ENCODE measurements around the gene AFF3. TPM values are rescaled to one million over a fixed set of nuclear protein-coding genes. Genes with fewer than 3 reads are reported as not detected.

AFF3 gene
- total and polyA plus RNA-seq, 7 donors, result 0.46 to 25.0 (median 18.6) TPM

- TF ChIP-seq POLR2A (IDR thresholded peaks at IDR 0.05), result no peak
- no peak for TF ChIP-seq POLR2AphosphoS5 (IDR thresholded peaks at IDR 0.05)
- TF ChIP-seq, protein P1, sequence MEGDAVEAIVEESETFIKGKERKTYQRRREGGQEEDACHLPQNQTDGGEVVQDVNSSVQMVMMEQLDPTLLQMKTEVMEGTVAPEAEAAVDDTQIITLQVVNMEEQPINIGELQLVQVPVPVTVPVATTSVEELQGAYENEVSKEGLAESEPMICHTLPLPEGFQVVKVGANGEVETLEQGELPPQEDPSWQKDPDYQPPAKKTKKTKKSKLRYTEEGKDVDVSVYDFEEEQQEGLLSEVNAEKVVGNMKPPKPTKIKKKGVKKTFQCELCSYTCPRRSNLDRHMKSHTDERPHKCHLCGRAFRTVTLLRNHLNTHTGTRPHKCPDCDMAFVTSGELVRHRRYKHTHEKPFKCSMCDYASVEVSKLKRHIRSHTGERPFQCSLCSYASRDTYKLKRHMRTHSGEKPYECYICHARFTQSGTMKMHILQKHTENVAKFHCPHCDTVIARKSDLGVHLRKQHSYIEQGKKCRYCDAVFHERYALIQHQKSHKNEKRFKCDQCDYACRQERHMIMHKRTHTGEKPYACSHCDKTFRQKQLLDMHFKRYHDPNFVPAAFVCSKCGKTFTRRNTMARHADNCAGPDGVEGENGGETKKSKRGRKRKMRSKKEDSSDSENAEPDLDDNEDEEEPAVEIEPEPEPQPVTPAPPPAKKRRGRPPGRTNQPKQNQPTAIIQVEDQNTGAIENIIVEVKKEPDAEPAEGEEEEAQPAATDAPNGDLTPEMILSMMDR (IDR thresholded peaks at IDR 0.05), result no peak
- TF ChIP-seq EP300 (IDR thresholded peaks at IDR 0.05), result no peak
- WGBS, 2 donors, result 88 to 89% methylated on average over 3 of the region's 3 CpGs
- no peaks in the 10 kb centered on the region for H3K9me3 ChIP-seq
- no peak overlapping the region for H3K27ac ChIP-seq
- no peaks in the 10 kb centered on the region for H3K4me1 ChIP-seq
- H3K4me3 ChIP-seq, result no peak overlapping the region
- no peaks in the 10 kb centered on the region for H3K27me3 ChIP-seq
- intact Hi-C loops (cut with DNase I), result no loop called here
- no peaks in the 10 kb centered on the region for H3K36me3 ChIP-seq
- DNase-seq, result no peak
Observed at GRCh38 chr2:99689145-99689742, 453.1 kb downstream of the AFF3 start.

DNA sequence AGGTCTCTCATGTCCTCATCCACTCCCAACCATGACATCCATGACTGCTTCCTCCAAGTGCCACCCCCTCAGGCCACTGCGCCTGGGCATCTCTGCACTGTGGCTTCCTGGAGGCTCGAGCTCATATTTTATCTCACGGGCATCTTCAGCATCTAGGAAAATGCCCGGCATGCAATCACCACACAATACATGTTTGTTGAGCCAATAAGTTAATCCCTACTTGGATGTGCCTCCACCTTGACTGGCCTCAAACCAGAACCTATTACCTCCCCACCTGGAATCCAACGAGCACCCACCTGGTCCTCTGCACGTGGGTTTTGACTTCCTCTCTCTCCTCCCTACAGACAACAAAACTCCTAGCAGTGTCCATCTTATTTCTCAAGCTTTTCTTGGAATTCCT lies 453.7 kb downstream of the AFF3 start:
- TF ChIP-seq EP300 (IDR thresholded peaks at IDR 0.05), result no peak
- intact Hi-C loops (cut with DNase I), result no loop called here
- 86 to 89% methylated on average over 6 of the region's 6 CpGs for WGBS, 2 donors
- no peaks in the 10 kb centered on the region for H3K4me1 ChIP-seq
- H3K36me3 ChIP-seq, result no peaks in the 10 kb centered on the region
- no peaks in the 10 kb centered on the region for H3K9me3 ChIP-seq
- no peaks in the 10 kb centered on the region for H3K27me3 ChIP-seq
- DNase-seq, result no peak
- no peak overlapping the region for H3K27ac ChIP-seq
- H3K4me3 ChIP-seq, result no peak overlapping the region

- Histone ChIP-seq H3K4me1 (no peaks in the 10 kb centered on the region), H3K36me3 (no peaks in the 10 kb centered on the region), H3K27me3 (no peaks in the 10 kb centered on the region), H3K27ac (no peak overlapping the region), H3K9me3 (no peaks in the 10 kb centered on the region), H3K4me3 (no peak overlapping the region)
- no peak for DNase-seq
- TF ChIP-seq POLR2AphosphoS5 (IDR thresholded peaks at IDR 0.05) (no peak), EP300 (IDR thresholded peaks at IDR 0.05) (no peak), POLR2A (IDR thresholded peaks at IDR 0.05) (no peak)
- TF ChIP-seq, protein P1 (IDR thresholded peaks at IDR 0.05), result no peak
- intact Hi-C loops (cut with DNase I), result no loop called here
- WGBS, 2 donors, result 77 to 86% methylated on average over 6 of the region's 6 CpGs
Observed at GRCh38 chr2:99682275-99683060, 459.9 kb downstream of the AFF3 start.

- Histone ChIP-seq H3K4me1 (no peaks in the 10 kb centered on the region), H3K27me3 (no peaks in the 10 kb centered on the region), H3K27ac (no peak overlapping the region), H3K36me3 (no peaks in the 10 kb centered on the region), H3K9me3 (no peaks in the 10 kb centered on the region), H3K4me3 (no peak overlapping the region)
- no peak for DNase-seq
- intact Hi-C loops (cut with DNase I), result no loop called here
- 90 to 93% methylated on average over 1 of the region's 1 CpG for WGBS, 2 donors
- TF ChIP-seq POLR2AphosphoS5 (IDR thresholded peaks at IDR 0.05) (no peak), EP300 (IDR thresholded peaks at IDR 0.05) (no peak)
- TF ChIP-seq, protein P1 (IDR thresholded peaks at IDR 0.05), result no peak
Observed at GRCh38 chr2:99680946-99681345, 461.4 kb downstream of the AFF3 start.

DNA sequence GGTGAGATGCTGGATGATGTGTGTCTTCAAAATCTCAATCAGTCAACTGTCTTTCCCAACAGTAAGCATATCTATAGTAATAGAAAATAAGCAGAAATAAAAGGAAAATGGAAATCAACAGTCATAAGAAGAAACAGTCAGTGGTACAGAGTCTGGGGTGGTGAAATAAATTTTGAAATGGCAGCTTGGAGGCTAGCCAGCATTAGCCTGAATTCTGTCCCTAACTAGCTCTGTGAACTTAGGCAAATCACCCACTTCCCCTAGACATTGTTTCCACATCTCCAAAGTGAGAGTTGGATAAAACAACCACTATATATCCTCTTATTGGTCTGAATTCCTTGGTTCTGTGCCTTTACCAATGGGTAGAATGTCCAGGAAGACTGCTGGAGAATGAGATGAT lies 462.9 kb downstream of the AFF3 start:
- H3K4me3 ChIP-seq, result no peak overlapping the region
- no peak for DNase-seq
- no peaks in the 10 kb centered on the region for H3K36me3 ChIP-seq
- TF ChIP-seq POLR2A (IDR thresholded peaks at IDR 0.05) (no peak), POLR2AphosphoS5 (IDR thresholded peaks at IDR 0.05) (no peak), EP300 (IDR thresholded peaks at IDR 0.05) (no peak)
- TF ChIP-seq, protein P1 (IDR thresholded peaks at IDR 0.05), result no peak
- H3K27me3 ChIP-seq, result no peaks in the 10 kb centered on the region
- intact Hi-C loops (cut with DNase I), result no loop called here
- no peak overlapping the region for H3K27ac ChIP-seq
- H3K9me3 ChIP-seq, result no peaks in the 10 kb centered on the region
- H3K4me1 ChIP-seq, result no peaks in the 10 kb centered on the region
